ENCODE measurements around the gene EPSTI1.
"Not testable (repeated sequence)": the region's sequence is repeated elsewhere in the genome, so short reads cannot be mapped to it uniquely, and the experiment has no call there.

EPSTI1 gene

DNA sequence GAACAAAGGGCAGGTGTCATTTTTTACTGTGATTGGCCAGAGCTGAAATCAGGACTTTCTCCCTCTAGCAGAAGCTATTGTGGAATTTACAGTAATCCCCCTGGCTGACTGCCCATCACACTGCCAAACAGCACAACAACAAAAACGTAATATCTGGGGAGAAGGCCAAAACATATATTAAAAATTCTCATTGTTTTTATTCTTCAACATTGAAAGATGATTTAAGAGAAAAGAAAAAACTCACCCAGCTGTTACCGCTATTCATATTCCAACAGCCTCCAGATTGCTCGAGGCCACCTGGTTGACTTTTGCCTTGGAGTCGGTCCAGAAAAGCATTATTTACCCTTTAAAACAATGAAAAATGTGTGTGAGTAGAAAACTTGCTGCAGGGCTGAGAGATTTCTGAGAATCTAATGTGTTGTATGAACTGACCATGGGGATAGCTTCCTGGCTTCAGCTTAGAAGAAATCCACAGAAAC is 97.2 kb downstream of the EPSTI1 start:
- no peak for DNase-seq (ENCODE audit: low read depth in 2 of 2)

DNA sequence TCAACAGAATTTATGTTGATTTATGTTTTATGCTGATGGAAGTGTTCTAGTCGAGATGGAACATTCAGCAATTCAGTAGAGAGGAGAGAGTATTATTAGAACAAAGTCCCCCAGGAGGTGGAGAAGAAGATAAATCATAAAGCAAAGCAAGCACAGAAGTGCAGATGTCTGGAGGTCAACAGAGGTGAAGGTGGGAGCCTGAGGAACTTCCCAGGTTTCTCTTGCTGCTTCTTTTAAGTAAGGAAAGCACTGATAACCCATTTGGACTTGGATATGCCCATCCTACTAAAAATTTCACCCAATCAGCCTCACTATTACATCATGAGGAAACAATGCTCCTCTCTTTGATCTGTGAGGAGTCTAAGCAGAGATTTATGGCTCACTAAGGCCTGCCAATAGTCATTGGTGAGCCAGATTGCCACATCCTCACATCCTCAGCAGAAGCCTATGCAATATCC is 98.8 kb downstream of the EPSTI1 start:
- DNase-seq (ENCODE audit: low read depth in 2 of 2), result no peak

DNA sequence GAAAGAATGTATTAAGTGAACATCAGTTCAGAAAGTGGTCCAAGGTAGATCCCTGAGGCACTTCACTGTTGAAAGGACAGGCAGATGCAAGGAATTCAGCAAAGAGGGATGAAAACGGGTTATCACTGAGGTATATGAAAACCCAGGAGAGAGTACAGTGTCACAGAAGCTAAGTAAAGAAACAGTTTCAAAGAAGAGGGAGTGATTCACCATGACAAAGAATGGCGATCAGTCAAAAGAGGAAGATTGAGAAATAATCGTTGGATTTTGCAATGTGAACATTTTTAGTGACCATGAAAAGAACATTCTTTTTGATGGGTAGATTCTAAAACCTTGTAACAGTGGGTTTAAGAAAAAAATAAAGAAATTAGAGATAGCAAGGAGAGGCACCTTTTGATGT is 99.3 kb downstream of the EPSTI1 start:
- DNase-seq (ENCODE audit: low read depth in 2 of 2), result no peak

DNA sequence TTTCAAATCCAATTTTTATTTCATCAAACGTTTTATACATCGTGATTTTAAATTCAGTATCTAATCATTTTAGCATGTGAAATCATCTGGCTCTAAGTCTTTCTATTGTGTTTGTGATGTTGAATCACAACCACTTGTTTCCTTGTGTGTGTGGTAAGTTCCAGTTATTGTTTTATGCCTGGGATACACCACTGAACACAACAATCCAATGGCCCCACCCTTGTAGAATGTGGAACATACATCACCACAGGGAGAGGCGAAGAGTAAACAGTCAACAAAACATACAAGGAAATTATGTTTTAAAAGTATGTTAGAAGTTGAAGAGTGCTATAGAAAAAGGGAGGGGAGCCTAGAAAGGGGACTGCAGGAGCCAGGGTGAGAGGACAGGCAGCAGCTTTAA is 100.5 kb downstream of the EPSTI1 start:
- DNase-seq (ENCODE audit: low read depth in 2 of 2), result no peak

DNA sequence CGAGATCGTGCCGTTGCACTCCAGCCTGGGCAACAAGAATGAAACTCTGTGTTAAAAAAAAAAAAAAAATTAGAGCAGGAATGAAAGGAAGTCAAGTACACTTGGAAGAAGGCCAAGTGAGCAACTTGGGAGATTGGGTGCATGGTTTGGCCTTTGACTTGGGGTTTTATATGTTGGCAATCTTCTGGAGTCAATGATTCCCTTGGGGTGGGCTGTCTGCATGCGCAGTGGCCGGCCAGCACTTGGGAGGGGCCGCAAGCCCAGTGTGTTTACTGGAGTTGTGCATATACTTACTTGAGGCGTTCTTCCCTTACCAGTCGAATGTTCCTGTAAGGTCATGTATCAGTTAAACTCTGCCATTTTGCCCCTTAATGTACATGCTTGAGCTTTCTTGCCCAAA is 106.7 kb downstream of the EPSTI1 start:
- no peak for DNase-seq (ENCODE audit: low read depth in 2 of 2)

DNA sequence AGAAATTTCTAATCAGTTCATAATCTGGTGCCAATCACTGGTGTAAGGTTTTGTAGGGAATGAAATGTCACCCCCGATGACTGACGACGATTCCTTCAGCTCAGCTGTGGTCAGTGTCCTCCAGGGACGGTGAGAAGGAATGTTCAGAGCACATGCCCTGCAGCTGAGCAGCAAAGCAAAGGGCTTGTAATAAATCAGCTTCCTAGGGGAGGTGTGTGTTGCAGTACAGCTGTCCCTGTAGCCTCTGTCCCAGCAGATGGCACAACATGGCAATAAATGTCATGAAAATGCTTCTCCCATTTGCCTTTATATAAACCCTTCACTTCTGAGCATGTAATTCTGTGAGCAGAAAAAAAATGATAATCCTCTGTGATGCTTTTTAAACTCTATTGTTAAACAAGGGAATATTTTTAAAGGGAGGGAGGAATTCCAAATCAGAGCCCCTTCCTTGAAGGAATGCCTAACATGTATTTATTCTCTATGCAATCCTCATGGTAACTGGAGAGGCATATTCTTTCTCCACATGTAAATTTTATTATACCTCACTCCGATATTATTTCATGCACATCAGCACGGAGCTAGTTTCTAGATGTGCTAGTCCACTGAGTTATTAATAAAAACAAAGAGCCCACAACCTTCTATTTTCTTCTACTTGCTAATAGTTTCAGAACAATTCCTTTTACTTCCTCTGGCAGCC is 108.1 kb downstream of the EPSTI1 start:
- no peak for DNase-seq (ENCODE audit: low read depth in 2 of 2)

DNA sequence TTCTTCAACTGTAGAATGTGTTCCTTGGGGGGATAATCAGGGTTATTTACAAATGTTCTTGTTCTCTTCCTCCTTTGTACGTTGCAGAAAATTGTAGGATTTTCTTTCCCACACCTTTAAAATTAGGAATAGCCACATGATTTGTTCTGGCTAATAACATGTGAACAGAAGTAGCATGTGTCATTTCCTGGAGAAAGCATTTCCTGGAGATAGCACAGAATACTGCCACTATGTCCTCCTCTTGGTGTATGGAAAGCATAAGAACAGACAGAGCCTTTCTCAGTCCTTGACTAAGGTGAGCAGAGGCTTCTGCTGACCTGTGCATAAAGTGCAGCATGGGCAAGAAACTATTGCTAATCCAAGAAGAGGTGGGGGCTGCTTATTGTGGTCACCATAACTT is 108.9 kb downstream of the EPSTI1 start:
- no peak for DNase-seq (ENCODE audit: low read depth in 2 of 2)

DNA sequence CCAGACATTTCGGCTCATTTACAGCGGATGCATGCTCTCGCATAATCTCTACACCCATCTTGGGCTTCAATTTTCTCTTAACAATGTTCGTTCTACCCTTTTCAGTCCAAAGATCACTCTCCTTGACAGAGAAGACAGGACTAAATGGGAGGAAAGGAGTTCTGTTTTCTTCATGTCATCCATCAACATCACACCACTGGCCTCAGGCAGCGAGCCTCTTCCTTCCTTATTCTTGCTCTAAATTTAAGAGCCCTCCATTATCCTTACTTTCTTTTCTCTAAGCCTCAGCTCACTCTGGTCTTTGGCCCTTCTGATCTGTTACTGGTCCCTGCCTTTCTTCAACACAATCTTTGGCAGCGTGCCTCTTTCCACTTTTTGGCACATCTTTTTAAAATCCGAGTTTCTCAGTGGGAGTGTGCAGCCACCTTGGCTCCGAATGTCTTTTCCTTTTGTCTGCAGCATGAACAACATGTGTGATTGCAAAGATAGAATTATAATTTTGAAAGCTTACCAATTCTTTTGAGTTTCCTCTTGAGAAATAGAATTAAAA is 111.9 kb downstream of the EPSTI1 start:
- no peak for DNase-seq (ENCODE audit: low read depth in 2 of 2)

DNA sequence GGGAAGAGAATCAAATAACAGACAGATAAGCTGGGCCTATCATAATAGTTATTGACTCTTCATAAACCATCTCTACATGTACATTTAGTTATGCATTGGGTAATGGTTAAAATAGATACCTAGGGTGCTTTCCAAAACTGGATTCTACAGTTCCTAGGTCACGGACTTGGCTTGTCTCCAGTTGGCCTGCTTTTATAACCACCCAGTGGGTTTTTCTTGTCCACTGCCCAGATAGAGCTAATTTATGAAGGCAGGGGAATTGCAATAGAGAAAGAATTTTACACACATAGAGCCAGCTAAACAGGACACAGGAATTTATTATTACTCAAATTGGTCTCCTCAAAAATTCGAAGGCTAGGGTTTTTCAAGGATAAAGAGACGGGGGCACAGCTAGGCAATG is 113.3 kb downstream of the EPSTI1 start:
- DNase-seq (ENCODE audit: low read depth in 2 of 2), result no peak

DNA sequence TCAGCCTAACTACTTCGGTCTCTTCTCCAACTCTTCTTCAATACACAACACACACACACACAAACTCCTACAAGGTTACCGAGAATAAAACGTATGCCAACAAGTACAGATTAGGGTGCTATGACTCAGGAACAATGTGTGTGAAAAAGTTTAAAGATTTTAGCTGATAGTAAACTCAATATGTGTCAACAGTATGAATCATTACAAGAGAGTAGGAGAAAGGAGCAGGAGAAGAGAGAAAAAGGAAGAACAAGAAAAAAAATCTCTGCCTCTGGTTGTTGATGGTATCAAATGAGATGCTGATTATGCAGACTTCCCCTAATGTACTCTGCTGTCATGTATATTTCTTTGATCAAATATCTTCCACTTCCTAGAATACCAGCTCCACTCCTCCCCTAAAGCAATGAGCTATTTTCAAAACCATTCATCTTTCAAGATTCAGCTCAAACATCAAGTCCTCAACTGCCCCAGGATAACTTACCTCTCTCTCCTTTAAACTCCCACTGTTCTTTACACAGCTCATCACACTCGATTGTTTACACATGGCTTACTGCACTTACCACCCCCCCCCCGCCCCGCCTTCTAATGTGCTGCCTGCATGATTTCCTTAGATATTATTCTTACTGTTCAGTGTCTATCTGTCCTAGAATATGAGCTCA is 115.0 kb downstream of the EPSTI1 start:
- DNase-seq (ENCODE audit: low read depth in 2 of 2), result no peak

DNA sequence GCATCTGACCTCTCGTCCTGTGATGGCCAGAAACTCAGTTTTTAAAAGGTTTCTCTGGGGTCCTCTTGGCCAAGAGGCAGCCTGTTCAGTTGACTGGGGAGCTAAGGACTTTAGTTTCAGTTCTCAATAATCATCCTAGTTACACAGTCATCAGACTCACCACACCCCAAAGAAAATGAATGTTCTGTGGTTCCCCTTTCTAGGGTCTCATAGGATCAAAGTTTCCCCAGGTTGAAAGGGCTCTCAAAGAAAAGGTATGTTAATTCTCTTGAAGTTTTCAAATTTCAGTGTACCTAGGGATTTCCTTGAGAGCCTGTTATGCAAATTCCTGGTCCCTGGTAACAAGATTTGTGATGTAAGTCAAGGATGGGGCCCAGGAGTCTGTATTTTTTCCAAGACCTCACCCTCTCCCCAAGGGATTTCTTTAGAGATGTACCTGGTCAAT is 115.7 kb downstream of the EPSTI1 start:
- no peak for DNase-seq (ENCODE audit: low read depth in 2 of 2)

DNA sequence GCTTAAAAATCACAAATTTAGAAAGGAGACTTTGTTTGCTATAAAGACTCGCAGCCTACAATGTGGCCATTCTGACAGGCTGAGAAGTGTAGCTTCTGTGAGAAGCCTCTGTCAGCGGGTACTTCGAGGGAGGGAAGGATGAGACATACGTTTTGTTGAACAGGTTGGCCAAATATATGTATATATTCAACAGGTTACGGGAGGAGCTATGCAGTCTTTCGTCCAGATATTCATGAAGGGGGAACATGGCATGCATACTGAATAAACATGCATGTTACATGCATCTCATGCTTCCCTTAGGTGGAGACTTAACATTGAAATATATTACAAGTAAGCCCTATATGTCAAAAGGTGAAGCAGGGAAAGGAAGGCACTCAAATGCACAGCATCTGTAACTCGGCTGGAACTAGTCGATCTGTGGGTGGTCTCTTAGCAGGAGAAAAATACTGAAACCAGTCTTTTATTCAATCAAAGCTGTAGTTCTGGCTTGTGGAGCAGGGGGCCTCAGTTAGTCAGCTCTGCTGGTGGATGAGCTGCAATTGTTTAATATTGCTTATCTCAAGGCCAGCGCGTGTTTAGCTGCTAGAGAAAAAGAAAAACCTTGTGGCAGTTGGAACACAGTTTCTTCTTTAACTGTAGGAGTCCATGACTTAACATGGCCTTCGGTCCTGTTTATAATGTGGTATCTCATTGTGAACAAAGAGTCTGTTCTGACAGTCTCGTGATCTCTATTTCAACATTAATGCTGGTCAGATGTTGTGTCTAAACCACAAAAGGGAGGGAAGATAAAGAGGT is 116.4 kb downstream of the EPSTI1 start:
- no peak for DNase-seq (ENCODE audit: low read depth in 2 of 2)

DNA sequence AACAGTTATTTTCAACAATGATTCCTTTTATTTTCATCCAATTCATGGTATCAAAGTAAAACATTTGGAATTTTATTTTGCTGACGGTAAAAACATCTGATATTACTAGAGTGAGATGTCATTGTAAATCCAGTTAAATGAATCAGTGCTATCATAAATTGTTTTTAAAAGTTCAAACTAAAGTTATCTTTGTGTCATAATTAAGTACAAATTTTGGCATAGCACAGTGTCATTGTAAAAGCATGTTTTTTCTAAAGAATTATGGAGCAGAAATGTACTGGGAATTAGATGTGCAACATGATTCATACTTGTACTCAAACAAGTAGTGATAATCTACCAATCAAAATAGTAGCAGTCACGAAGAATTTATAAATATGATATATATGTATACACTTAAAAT is 117.8 kb downstream of the EPSTI1 start:
- no peak for DNase-seq (ENCODE audit: low read depth in 2 of 2)

DNA sequence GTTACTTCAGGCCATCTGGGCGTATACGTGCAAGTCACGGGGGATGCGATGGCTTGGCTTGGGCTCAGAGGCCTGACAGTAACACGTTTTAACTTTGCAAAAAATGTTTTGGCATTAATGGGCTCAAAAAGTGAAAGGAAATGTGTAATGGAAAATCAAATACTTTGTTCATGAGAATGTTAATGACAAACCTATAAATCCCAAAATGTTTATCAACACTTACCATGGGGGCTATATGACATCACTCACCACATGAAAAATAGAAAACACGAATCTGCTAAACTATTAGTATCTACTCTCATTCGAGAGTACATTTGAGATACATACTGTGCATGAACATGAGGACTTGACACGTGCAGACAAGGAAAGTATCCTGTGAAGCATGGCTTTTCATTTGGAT is 119.0 kb downstream of the EPSTI1 start:
- no peak for DNase-seq (ENCODE audit: low read depth in 2 of 2)

DNA sequence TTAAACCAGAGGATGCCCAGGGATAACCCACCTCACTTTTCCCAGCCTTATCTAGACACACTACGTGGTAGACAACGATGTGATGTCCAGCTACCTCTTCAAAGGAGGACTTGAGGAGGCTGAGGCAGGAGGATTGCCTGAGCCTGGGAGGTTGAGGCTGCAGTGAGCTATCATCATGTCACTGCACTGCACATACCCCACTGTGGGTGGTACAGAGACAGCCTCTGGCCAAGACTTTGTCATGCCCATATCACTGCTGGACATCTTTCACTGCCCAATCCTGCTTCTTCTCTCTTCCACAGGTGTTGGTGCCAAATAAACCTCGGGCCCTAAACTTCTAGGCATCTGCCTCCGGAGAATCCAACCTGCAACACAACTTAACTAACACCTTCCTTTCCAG is 124.8 kb downstream of the EPSTI1 start:
- DNase-seq (ENCODE audit: low read depth in 2 of 2), result no peak

DNA sequence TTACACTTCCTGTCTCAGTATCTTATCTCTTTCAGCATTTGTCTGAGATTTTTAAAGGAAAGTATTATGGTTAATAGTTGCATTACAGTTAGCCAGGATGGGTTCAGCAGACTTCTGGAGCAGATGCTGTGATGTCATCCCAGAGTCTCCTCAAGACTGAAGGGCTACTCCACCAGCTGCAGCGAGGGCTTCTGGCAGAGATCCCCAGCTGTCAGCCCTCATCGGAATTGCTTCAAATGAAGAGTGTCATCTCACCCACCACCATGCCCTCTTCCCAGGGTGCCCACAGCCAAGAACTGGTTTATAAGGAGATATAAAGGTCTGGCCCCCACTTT is 126.3 kb downstream of the EPSTI1 start:
- no peak for DNase-seq (ENCODE audit: low read depth in 2 of 2)

DNA sequence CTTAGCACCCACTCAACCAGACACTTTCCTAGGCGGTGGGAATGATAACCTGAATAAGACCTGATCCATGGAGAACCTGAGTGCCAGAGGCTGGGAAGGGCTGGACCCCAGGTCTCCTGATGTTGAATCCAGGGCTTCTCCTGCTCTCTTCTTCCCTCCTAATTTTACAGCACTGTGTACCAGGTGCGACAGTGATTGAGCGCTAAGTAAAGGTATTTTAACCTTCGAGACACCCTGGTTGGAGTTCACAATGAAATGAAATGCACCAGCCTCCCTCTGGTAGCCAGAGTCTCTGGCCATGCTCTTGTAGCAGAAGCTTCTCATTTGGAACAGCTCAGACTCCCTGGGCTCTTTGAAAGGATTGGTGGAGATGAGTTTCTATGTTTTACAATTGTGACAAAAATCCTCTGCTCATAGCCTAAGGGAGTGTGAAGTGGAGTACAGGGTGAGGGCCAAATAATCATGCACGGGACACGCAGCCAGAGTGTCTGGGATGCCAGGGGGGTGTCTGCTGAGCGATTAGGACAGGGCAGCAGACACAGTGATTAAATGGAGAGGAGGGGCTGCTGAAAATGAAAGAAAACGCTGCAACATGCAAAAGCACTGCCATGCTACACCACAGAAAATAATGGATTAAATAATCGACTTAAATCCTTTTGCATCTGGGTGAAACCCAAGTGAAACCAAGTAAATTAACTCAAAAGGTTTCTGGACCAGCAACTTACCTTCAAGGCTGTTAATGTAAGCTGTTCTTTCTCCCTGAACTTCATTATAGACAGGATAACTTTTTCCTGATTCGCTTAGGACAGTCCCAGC is 126.9 kb downstream of the EPSTI1 start:
- no peak for DNase-seq (ENCODE audit: low read depth in 2 of 2)

DNA sequence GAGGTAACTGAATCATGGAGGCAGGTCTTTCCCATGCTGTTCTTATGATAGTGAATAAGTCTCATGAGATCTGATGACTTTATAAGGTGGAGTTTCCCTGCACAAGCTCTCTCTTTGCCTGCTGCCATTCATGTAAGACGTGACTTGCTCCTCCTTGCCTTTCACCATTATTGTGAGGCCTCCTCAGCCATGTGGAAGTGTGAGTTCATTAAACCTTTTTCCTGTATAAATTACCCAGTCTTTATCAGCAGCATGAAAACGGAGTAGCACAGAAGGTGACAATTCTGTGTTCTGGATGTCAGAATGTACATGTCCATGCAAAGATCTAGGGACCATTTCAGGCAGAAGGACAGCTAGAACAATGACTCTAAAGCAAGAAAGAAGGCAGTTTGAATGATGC is 129.7 kb downstream of the EPSTI1 start:
- not testable (repeated sequence) for DNase-seq (ENCODE audit: low read depth in 2 of 2)

DNA sequence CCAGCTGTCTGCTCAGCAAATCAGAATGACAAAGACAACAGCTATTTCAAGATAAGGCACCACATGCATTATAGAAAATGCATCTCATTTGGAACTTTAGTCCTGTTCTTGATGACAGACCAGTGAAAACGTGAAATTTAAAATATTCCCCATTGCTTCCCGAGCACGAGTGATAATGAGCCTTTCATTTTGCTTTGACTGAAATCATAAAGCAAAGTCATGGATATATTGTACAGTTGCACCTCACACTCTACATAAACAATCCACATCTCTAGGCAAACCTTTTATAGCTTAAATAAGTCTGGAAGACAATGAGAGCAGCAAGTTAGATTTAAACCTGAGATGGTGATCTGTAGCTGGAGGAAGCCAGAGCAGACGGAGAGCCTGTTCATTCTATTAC is 131.6 kb downstream of the EPSTI1 start:
- no peak for DNase-seq (ENCODE audit: low read depth in 2 of 2)

DNA sequence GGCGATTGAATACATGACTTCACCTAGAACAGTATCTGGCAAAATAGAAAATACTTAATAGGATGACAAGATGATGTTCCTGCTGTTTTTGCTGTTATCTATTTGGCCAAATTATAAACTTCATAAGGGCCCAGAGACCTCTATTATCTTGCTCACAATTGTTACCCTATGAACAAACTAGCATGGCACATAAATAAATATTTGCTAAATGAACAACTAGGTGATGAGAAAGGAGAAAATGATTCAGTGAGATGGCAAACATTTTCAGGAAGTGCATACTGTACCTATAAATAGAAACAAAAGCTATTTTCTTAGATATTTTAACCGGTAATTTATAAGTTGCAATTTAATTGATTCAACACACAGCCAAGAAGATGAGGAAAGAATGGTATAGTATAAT is 132.3 kb downstream of the EPSTI1 start:
- DNase-seq (ENCODE audit: low read depth in 2 of 2), result no peak

DNA sequence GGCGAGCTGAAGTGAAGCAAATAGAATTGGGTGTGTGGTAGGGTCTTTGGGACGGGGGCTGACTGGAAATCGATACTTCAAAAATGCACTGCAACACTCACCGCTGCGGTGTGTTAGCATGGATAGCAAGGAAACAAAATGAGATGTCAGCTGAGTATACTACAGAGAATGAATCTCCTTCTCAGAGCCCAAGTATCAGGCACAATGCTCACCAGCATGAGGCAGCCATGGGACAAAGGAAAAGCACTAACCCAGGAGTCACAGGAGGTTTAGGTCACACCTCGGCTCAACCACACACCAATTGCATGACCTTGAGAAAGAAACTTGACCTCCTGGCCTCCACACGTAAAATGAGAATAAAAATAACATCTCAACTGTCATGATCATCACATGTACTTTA is 136.6 kb downstream of the EPSTI1 start:
- DNase-seq (ENCODE audit: low read depth in 2 of 2), result no peak

DNA sequence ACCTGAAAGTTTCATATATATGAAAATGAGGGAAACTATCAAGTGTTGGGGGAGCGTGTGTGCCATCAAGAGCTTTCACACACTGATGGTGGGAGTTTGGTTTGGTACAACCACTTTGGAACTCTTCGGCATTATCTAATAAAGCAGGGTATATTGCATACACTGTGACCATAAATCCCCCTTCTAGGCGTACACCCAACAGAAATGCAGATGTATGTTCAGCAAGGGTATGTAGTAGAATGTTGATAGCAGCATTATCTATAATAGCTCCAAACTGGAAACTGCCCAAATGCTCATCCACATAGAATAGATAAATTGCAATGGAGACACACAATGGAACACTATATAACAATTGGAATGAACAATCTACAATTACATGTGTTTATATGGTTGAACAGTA is 139.9 kb downstream of the EPSTI1 start:
- no peak for DNase-seq (ENCODE audit: low read depth in 2 of 2)
